Body of pancreas (tissue), 4 donors: Measurements from ENCODE around the gene TRERF1. TPM values are rescaled to one million over a fixed set of nuclear protein-coding genes. Genes with fewer than 3 reads are reported as not detected.

ENCODE experiments used
- ATAC-seq: fragments of 150-250 bp; one replicate; pipeline ENCODE4 v1.9.1; 2016
- DNase-seq, 4 donors: peaks; one replicate each; pipeline ENCODE4 v3.0.0-alpha.2; 2019
- H3K27ac ChIP-seq, 4 donors: fragments of 200-600 bp; sonication (generic); 1 replicate in 3 of 4; 2 replicates in 1 of 4; pipeline versions ENCODE4 v1.5.1 to v1.6.1; 2016 to 2019; ENCODE audit warnings: mild to moderate bottlenecking in 1 of 4, mixed read lengths in 1 of 4, moderate library complexity in 1 of 4
- H3K27me3 ChIP-seq, 2 donors: fragments of 200-600 bp; sonication (generic); one replicate each; pipeline ENCODE4 v1.6.0; 2016; ENCODE audit warnings: mild to moderate bottlenecking in 1 of 2
- H3K36me3 ChIP-seq, 2 donors: fragments of 200-600 bp; sonication (generic); replicated peaks in 1 of 2; 2 replicates each; pipeline ENCODE4 v1.5.1; 2016; ENCODE audit warnings: low read depth in 2 of 2; ENCODE audit not compliant: insufficient read depth in 1 of 2
- H3K4me1 ChIP-seq: fragments of 200-600 bp; sonication (generic); one replicate; pipeline ENCODE4 v1.6.0; 2016
- H3K4me3 ChIP-seq, 2 donors: fragments of 200-600 bp; sonication (generic); 1 replicate in 1 of 2; 2 replicates in 1 of 2; pipeline ENCODE4 v1.5.1; 2016 to 2019
- H3K9me3 ChIP-seq, 3 donors: fragments of 200-600 bp; sonication (generic); 1 replicate in 2 of 3; 2 replicates in 1 of 3; pipeline ENCODE4 v1.5.1; 2016
- POLR2A ChIP-seq, 3 donors: fragments of 450-650 bp; IDR thresholded peaks; one replicate each; pipeline ENCODE4 v1.6.1; 2016; ENCODE audit warnings: antibody characterized with exemption in 3 of 3, mild to moderate bottlenecking in 2 of 3
- WGBS, 2 donors: methylation state at CpG; one replicate each; pipeline ENCODE4 v1.1.5; 2017; 5-methylcytosine and 5-hydroxymethylcytosine counted together
- intact Hi-C: fragments of 100-400 bp; cut with DNase I; formaldehyde crosslinking; loops from one replicate; pipeline ENCODE4 v1.15.1; 2023
- total RNA-seq, 2 donors: library from RNA; depleted of rRNA; stranded (reverse); fragments of >200 nt; gene quantifications; one replicate each; pipeline ENCODE4 v1.1.0, GENCODE V29; 2016
- TF ChIP-seq, protein P1 (sequence below), 7 experiments: fragments of 450-650 bp in 4 of 7; fragments of 200-600 bp in 3 of 7; sonication (generic) in 3 of 7; IDR thresholded peaks; one replicate each; pipeline ENCODE4 v1.5.1; 2016 to 2019; ENCODE audit warnings: antibody characterized with exemption in 7 of 7

Gene TRERF1
- total RNA-seq, 2 donors from 2014 or later: 2.3 to 3.4 TPM

DNA sequence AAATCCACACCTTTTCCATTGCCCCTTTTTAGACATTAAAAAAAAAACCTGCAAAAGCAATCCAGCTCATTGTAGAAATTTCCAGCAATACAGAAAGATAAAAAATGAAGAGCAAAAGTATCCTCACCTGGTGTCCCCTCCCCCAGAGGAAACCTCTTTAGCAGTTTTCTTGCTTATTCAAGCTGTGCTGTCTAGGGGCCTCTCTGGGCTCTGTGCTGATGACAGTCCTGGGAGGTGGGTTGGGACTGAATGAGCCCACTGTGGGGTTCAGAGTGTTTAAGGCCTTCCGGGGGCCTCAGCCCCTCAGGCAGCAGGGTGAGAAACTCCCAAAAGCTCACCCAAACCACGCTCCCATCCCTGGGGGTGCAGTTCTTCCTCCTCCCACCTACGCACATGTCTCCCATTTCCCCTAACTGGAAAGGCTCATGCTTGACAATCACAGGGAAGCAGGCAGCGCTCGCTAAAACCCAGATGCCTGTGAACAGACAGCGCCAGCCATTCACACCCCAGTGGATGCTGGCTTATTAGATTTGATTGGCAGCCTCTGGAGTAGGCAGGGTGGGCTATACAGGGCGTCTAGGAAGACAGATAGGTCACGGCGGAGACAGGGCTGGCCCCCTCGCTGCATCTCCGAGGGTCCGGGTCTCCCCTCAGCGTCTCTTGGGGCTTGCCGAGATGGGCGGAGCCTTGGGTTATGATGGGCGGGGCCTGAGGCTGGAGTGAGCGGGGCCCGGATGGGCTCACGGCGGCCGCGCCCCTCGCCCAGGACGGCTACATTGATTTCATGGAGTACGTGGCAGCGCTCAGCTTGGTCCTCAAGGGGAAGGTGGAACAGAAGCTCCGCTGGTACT lies 274.0 kb downstream of the TRERF1 start:
- WGBS, 2 donors: 31 to 81% methylated on average over 6 to 26 of the region's 27 CpGs

DNA sequence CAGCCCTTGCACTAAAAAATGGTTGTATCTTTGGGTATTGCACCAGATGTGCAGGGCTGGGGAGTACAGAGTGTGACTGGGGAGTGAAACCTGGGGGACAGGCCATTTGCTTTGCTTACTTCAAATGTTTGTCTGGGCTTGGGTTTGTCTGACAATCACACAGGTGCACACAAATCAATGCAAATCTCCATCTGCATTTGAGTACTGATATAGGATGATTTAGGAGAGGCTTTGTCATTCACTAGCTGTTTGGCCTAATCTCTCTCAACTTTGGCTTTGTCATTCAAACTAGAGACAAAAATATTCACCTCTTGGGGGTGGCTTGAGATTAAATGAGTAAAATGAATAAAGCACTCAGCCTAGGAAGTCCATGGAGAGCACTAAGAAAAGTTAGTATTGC lies 274.7 kb downstream of the TRERF1 start:
- intact Hi-C loops: no loop called here
- Histone ChIP-seq H3K4me1 (no peaks in the 10 kb centered on the region), H3K27ac (no peak overlapping the region), H3K9me3 (no peaks in the 10 kb centered on the region), H3K4me3 (no peak overlapping the region), H3K36me3 (no peaks in the 10 kb centered on the region), H3K27me3 (no peaks in the 10 kb centered on the region)
- TF ChIP-seq, protein P1, sequence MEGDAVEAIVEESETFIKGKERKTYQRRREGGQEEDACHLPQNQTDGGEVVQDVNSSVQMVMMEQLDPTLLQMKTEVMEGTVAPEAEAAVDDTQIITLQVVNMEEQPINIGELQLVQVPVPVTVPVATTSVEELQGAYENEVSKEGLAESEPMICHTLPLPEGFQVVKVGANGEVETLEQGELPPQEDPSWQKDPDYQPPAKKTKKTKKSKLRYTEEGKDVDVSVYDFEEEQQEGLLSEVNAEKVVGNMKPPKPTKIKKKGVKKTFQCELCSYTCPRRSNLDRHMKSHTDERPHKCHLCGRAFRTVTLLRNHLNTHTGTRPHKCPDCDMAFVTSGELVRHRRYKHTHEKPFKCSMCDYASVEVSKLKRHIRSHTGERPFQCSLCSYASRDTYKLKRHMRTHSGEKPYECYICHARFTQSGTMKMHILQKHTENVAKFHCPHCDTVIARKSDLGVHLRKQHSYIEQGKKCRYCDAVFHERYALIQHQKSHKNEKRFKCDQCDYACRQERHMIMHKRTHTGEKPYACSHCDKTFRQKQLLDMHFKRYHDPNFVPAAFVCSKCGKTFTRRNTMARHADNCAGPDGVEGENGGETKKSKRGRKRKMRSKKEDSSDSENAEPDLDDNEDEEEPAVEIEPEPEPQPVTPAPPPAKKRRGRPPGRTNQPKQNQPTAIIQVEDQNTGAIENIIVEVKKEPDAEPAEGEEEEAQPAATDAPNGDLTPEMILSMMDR (IDR thresholded peaks at IDR 0.05): no peak
- TF ChIP-seq POLR2A (IDR thresholded peaks at IDR 0.05): no peak
- ATAC-seq (no peak), DNase-seq (no peak)

More for the DNA sequence above, 274.0 kb downstream of the TRERF1 start:
- no peak for ATAC-seq
- TF ChIP-seq, protein P1 (IDR thresholded peaks at IDR 0.05): no peak
- TF ChIP-seq POLR2A (IDR thresholded peaks at IDR 0.05): no peak
- Histone ChIP-seq H3K36me3 (no peaks in the 10 kb centered on the region), H3K4me1 (no peaks in the 10 kb centered on the region), H3K27ac (no peak overlapping the region), H3K9me3 (no peaks in the 10 kb centered on the region), H3K4me3 (no peak overlapping the region), H3K27me3 (no peaks in the 10 kb centered on the region)
- intact Hi-C loops: no loop called here
- DNase-seq: no peak

DNA sequence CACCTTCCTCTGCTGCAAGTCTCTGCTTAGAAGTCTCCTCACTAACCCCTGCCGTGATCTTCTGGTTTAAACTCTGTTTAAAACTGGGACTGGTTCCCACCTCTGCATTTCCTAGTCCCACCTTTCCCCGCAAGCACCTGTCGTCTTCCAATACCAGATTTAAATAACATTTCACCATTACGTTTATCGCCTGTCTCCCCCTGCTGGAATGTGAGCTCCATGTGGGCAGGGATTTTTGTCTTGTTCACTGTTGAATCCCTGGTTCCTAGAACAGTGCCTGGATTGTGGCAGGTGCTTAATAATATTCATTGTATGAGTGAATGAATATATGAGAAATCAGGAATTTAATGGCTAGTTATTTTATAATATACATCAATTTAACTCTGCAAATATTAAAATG lies 275.9 kb downstream of the TRERF1 start:
- Histone ChIP-seq H3K27me3 (no peaks in the 10 kb centered on the region), H3K9me3 (no peaks in the 10 kb centered on the region), H3K4me1 (no peaks in the 10 kb centered on the region), H3K36me3 (no peaks in the 10 kb centered on the region), H3K4me3 (no peak overlapping the region), H3K27ac (no peak overlapping the region)
- DNase-seq (no peak), ATAC-seq (no peak)
- TF ChIP-seq, protein P1 (IDR thresholded peaks at IDR 0.05): no peak
- no peak for TF ChIP-seq POLR2A (IDR thresholded peaks at IDR 0.05)
- intact Hi-C loops: no loop called here
- 82% methylated on average over 5 of the region's 5 CpGs for WGBS, 2 donors

Other genes with a start within 250 kb of the TRERF1 start
- gene MRPS10, start 234.1 kb downstream of the TRERF1 start, total RNA-seq: 10 to 100 TPM in 1 of 2 donors, 1 to 10 TPM in 1; 8.9 to 14.0 TPM
- gene UBR2, start 112.1 kb upstream of the TRERF1 start, total RNA-seq: 10 to 100 TPM; 19.4 to 23.9 TPM